Measurements from ENCODE around the gene CD33.

Gene CD33

DNA sequence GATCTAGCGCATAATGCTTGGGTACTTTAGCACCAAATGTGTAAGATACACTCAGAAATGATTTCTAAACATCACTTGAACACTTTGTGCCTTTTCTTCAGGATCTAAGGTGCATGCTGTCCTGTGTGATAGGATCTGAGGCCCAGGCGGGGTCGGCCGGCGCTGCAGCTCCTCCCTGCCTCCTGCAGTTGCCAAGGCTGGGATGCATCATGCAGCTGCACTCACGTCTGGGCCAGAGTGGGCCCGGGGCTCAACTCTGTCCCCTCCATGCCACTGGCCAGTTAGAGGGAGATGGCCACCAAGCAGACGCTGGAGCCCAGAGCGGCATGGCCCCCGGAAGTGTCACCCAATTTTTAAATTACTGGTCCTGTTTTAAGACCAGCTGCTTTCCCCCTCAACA is 29.3 kb upstream of the CD33 start:
- Histone ChIP-seq H3K27me3 (ENCODE audit: control insufficient read depth, low read length) (no peaks in the 10 kb centered on the region), H3K79me2 (ENCODE audit: control insufficient read depth, low read length) (no peaks in the 10 kb centered on the region), H3K36me3 (ENCODE audit: control insufficient read depth, low read length) (no peaks in the 10 kb centered on the region), H3K27ac (ENCODE audit: low read depth, low read length) (no peak overlapping the region), H3K9me2 (replicated peaks; ENCODE audit: control insufficient read depth, low read length) (no peaks in the 10 kb centered on the region), H3K9me3 (ENCODE audit: control insufficient read depth, insufficient read depth, low read length) (no peaks in the 10 kb centered on the region), H3K4me2 (ENCODE audit: low read length) (no peak overlapping the region), H3K4me3 (ENCODE audit: low read length) (no peak overlapping the region), H3K4me1 (ENCODE audit: control insufficient read depth, low read length) (no peaks in the 10 kb centered on the region), H4K20me1 (ENCODE audit: control insufficient read depth, insufficient read depth, low read depth, low read length) (no peaks in the 10 kb centered on the region), H3F3A (ENCODE audit: control insufficient read depth, insufficient read depth) (no peaks in the 10 kb centered on the region)
- no peak for TF ChIP-seq EZH2phosphoT487 (IDR thresholded peaks at IDR 0.05; ENCODE audit: borderline replicate concordance, low read length)
- TF ChIP-seq, protein P1, sequence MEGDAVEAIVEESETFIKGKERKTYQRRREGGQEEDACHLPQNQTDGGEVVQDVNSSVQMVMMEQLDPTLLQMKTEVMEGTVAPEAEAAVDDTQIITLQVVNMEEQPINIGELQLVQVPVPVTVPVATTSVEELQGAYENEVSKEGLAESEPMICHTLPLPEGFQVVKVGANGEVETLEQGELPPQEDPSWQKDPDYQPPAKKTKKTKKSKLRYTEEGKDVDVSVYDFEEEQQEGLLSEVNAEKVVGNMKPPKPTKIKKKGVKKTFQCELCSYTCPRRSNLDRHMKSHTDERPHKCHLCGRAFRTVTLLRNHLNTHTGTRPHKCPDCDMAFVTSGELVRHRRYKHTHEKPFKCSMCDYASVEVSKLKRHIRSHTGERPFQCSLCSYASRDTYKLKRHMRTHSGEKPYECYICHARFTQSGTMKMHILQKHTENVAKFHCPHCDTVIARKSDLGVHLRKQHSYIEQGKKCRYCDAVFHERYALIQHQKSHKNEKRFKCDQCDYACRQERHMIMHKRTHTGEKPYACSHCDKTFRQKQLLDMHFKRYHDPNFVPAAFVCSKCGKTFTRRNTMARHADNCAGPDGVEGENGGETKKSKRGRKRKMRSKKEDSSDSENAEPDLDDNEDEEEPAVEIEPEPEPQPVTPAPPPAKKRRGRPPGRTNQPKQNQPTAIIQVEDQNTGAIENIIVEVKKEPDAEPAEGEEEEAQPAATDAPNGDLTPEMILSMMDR (IDR thresholded peaks at IDR 0.05; ENCODE audit: low read depth, low read length, poor library complexity, severe bottlenecking), result no peak

DNA sequence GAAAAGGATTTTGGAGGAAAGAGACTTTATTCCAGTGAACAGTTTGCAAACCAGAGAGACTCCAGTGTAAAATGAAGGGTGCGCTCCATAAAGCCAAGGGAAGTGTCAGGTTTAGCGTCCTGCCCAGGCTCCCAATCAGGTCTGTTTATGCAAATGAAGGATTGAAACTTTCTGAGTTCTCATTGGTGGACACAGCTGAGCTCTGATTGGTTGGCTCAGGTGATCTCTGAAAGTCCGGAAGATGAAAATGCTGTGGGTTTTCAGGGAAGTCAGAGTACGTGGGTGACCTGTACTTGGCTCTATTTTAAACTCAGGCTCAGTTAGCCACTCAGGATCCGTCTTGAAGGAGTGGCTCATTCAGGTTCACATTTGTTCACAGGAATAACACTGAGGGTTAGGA is 28.7 kb upstream of the CD33 start:
- Histone ChIP-seq H3K79me2 (ENCODE audit: control insufficient read depth, low read length) (no peaks in the 10 kb centered on the region), H3K9me3 (ENCODE audit: control insufficient read depth, insufficient read depth, low read length) (no peaks in the 10 kb centered on the region), H4K20me1 (ENCODE audit: control insufficient read depth, insufficient read depth, low read depth, low read length) (no peaks in the 10 kb centered on the region), H3K36me3 (ENCODE audit: control insufficient read depth, low read length) (no peaks in the 10 kb centered on the region), H3K4me1 (ENCODE audit: control insufficient read depth, low read length) (no peaks in the 10 kb centered on the region), H3K27ac (ENCODE audit: low read depth, low read length) (no peak overlapping the region), H3F3A (ENCODE audit: control insufficient read depth, insufficient read depth) (no peaks in the 10 kb centered on the region), H3K4me3 (ENCODE audit: low read length) (no peak overlapping the region), H3K27me3 (ENCODE audit: control insufficient read depth, low read length) (peaks cover 1% of the 10 kb centered on the region), H3K9me2 (replicated peaks; ENCODE audit: control insufficient read depth, low read length) (no peaks in the 10 kb centered on the region), H3K4me2 (ENCODE audit: low read length) (no peak overlapping the region)
- TF ChIP-seq, protein P1 (IDR thresholded peaks at IDR 0.05; ENCODE audit: low read depth, low read length, poor library complexity, severe bottlenecking), result no peak
- TF ChIP-seq EZH2phosphoT487 (IDR thresholded peaks at IDR 0.05; ENCODE audit: borderline replicate concordance, low read length), result no peak

DNA sequence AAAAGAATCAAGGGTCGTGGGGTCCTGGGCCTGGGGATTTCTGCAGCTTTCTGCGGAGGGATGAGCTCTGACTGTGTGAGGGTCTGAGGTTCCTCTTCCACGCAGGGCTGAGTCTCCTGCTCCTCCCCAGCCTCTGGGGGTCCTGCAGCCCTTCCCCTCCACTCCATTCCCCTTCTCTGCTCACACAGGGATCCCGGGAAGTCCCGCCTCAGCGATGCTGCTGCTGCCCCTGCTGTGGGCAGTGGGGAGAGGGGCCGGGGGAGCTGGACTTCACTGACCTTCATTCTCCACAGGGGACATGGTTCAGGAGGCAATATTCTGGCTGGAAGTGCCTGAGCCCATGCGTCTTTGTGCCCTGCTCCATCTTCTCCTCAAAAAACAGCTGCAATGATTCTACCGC is 26.2 kb upstream of the CD33 start:
- Histone ChIP-seq H3K4me2 (ENCODE audit: low read length) (no peak overlapping the region), H4K20me1 (ENCODE audit: control insufficient read depth, insufficient read depth, low read depth, low read length) (no peaks in the 10 kb centered on the region), H3K4me3 (ENCODE audit: low read length) (no peak overlapping the region), H3K9me3 (ENCODE audit: control insufficient read depth, insufficient read depth, low read length) (no peaks in the 10 kb centered on the region), H3K36me3 (ENCODE audit: control insufficient read depth, low read length) (no peaks in the 10 kb centered on the region), H3K79me2 (ENCODE audit: control insufficient read depth, low read length) (no peaks in the 10 kb centered on the region), H3K4me1 (ENCODE audit: control insufficient read depth, low read length) (peaks cover 7% of the 10 kb centered on the region; the same call in 1 of the 2 replicates), H3F3A (ENCODE audit: control insufficient read depth, insufficient read depth) (no peaks in the 10 kb centered on the region), H3K27ac (ENCODE audit: low read depth, low read length) (no peak overlapping the region), H3K27me3 (ENCODE audit: control insufficient read depth, low read length) (peaks cover 3% of the 10 kb centered on the region), H3K9me2 (replicated peaks; ENCODE audit: control insufficient read depth, low read length) (no peaks in the 10 kb centered on the region)
- no peak for TF ChIP-seq EZH2phosphoT487 (IDR thresholded peaks at IDR 0.05; ENCODE audit: borderline replicate concordance, low read length)
- TF ChIP-seq, protein P1 (IDR thresholded peaks at IDR 0.05; ENCODE audit: low read depth, low read length, poor library complexity, severe bottlenecking), result no peak
